Hepatic stellate cell (primary cell): ENCODE measurements around the gene CLEC4M.

ENCODE experiments used
- DNase-seq: peaks from one replicate; pipeline ENCODE4 v3.0.0; 2011; ENCODE audit warnings: low spot score

Gene CLEC4M, protein sequence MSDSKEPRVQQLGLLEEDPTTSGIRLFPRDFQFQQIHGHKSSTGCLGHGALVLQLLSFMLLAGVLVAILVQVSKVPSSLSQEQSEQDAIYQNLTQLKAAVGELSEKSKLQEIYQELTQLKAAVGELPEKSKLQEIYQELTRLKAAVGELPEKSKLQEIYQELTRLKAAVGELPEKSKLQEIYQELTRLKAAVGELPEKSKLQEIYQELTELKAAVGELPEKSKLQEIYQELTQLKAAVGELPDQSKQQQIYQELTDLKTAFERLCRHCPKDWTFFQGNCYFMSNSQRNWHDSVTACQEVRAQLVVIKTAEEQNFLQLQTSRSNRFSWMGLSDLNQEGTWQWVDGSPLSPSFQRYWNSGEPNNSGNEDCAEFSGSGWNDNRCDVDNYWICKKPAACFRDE

DNA sequence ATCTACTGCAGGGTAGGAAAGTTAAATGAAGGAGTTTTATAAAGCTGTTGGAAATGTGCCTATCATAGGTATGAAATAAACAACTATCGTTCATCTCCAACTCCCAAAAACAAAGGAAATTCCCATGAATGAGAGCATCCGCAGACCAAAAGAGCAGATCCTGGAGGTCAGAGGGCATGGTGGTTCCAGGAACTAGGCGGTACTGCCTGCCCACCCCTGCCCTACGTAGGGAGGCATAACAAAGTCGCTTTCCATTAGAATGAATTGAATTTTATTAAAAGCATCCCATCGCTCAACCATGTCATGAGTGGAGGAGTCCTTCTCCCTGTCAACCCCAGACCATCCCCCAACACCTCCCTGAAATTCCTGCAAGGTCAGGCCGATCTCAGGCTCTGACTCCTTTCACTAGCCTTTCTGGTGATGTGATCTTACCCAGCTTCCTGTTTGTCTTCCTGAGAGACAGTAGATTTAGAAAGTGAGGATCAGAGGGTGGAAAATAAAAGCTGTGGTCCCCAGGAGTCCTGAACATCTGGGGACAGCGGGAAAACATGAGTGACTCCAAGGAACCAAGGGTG is at the start of gene CLEC4M:
TSS of gene CLEC4M (plus strand) at position 525 of the 575 bp plus-strand sequence. CDS start at position 549, 24 bp downstream.
- DNase-seq, result no peak

DNA sequence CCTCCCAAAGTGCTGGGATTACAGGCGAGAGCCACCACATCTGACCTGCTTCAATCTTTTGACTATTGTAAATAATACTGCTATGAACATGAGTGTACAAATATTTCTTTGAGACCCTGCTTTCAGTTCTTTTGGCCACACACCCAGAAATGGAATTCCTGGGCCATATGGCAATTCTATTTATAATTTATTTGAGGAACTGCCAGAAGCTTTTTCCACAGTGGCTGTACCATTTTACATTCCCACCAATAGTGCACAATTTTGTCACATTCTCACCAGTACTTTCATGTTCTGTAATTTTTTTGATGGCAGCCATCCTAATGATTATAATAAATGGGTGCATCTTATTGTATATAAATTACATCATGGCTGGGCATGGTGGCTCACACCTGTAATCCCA is 47.4 kb upstream of the CLEC4M start:
- DNase-seq, result no peak

- no peak for DNase-seq
Measured at GRCh38 chr19:7716762-7717161, 46.3 kb upstream of the CLEC4M start.

- no peak for DNase-seq
Measured at GRCh38 chr19:7718668-7719067, 44.4 kb upstream of the CLEC4M start.

- no peak for DNase-seq
Measured at GRCh38 chr19:7720351-7720750, 42.7 kb upstream of the CLEC4M start.

GRCh38 chr19:7722231-7722651 is 40.8 kb upstream of the CLEC4M start:
- no peak for DNase-seq

GRCh38 chr19:7725791-7726190 is 37.3 kb upstream of the CLEC4M start:
- DNase-seq, result no peak

DNA sequence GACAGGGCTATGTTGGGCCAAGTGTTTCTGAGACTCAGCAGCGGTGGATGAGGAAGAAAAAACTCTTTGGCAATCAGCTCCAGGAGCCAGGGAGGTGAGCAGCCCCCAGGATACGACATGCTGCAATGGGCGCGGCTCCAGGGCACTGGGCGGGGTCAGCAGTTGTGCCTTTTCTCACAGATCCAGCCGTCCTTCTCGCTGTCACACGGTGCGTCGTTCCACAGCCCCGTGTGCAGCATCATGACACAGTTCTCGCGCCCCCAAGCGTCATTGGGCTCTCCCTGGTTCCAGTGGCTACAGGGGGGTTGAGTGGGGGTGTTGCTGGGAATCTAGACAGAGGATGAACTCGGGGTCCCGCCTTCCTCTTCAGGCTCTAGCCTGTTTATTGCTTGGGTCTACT is 33.8 kb upstream of the CLEC4M start:
- DNase-seq, result no peak

- no peak for DNase-seq
Measured at GRCh38 chr19:7729831-7730285, 33.2 kb upstream of the CLEC4M start.

GRCh38 chr19:7730286-7731217 is 32.5 kb upstream of the CLEC4M start:
- DNase-seq, result no peak

GRCh38 chr19:7731218-7731595 is 31.8 kb upstream of the CLEC4M start:
- DNase-seq, result no peak

- DNase-seq, result no peak
Measured at GRCh38 chr19:7731615-7732014, 31.4 kb upstream of the CLEC4M start.

- no peak for DNase-seq
Measured at GRCh38 chr19:7732045-7732444, 31.0 kb upstream of the CLEC4M start, which contains the start of gene CLEC4G. Gene CLEC4G (minus strand): TSS chr19:7732110. CDS start chr19:7732102, 8 bp downstream.

DNA sequence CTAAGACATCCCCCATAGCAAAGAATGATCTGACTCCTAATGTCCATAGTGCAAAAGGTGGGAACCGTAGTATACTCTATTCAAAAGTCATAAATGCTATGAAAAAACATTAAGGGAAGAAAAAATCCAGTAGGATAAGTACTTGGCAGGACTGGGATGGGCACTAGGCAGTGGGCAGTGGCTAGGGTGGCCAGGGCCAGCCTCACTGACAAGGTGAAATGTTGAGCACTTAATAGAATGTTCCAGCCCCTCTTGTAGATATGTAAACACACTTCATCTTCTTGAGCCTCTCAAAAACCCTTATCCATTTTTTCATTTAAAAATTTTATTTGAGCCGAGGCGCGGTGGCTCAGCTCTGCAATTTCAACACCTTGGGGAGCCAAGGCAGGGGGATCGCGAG is 29.7 kb upstream of the CLEC4M start:
- no peak for DNase-seq

GRCh38 chr19:7734220-7735203 is 28.5 kb upstream of the CLEC4M start:
- no peak for DNase-seq

DNA sequence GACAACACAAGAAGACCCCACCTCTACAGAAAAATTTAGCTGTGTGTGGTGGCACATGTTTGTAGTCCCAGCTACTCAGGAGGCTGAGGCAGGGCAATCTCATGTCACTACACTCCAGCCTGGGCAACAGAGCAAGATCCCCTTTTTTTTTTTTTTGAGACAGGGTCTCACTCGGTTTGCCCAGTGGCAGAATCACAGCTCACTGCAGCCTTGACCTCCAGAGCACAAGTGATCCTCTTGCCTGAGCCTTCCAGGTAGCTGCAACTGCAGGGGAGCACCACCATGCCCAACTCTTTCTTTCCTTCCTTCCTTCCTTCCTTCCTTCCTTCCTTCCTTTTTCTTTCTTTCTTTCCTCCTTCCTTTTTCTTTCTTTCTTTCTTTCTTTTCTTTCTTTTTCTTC is 26.9 kb upstream of the CLEC4M start:
- DNase-seq, result no peak

GRCh38 chr19:7737215-7737614 is 25.8 kb upstream of the CLEC4M start:
- DNase-seq, result no peak

DNA sequence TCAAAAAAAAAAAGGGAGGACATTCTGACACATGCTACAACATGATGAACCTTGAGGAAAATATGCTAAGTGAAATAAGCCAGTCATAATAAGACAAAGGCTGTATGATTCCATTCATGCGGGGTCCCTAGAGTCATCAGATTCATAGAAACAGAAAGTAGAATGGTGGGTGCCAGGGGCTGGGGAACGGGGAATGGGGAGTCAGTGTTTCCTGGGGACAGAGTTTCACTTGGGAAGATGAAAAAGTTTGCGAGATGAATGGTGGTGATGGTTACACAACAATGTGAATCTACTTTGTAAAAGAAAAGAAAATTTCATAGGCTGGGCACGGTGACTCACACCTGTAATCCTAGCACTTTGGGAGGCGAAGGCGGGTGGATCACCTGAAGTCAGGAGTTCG is 25.0 kb upstream of the CLEC4M start:
- no peak for DNase-seq

- DNase-seq, result no peak
Measured at GRCh38 chr19:7739211-7739755, 23.8 kb upstream of the CLEC4M start.

DNA sequence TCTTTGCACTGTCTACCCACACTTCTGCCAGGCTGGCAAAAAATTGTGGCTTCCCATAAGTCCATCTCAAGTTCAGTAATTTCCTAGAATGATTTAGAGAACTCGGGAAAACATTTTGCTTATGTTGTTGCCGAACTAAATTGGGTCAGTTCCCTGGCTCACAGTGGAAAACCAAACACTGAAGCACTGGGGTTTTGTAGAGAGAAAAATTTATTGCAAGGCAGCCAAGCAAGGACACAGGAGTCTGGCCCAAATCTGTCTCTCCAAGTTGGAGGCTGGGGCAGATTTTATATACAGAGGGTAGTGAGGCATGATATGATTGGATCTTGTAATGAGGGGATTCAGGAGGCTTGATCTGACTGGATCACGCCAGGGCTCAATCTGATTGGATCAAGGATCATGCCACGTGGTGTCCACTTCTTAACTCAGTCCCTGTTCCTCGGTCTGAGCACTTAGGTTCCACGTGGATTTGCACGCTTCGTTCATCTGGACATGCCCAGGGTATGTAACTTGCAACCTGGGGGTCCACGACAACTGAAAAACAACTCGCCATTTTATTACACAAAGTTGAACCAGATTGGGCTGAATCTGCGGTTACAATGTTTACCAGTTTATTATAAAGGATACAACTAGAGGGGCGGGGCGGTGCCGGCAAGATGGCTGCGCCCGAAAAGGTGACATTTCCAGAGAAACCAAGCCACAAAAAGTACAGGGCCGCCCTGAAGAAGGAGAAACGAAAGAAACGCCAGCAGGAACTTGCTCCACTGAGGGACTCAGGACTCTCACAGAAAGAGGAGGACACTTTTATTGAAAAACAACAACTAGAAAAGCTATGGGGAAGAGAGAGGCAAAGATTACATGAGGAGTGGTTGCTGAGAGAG is 23.0 kb upstream of the CLEC4M start:
- DNase-seq, result no peak
